HG02852 (cell line): ENCODE measurements around the gene MAPK6.
"Not testable (repeated sequence)": the region's sequence is repeated elsewhere in the genome, so short reads cannot be mapped to it uniquely, and the experiment has no call there.

ENCODE experiments used
- ATAC-seq: cut with Tn5 transposase; IDR thresholded peaks from one replicate; pipeline ENCODE4 v1.9.1; 2021; ENCODE audit warnings: mild to moderate bottlenecking, moderate library complexity; ENCODE audit not compliant: unreplicated experiment

MAPK6 gene

GRCh38 chr15:52018693-52019393 is at the start of gene MAPK6:
Gene MAPK6, plus strand, starts transcription at chr15:52019219. Its CDS starts 27,242 bp downstream, at chr15:52046461.
- ATAC-seq = peak; percentile 68

GRCh38 chr15:51969728-51970127 is 49.3 kb upstream of the MAPK6 start:
- no peak for ATAC-seq

- no peak for ATAC-seq
These were observed 48.7 kb upstream of the MAPK6 start for GRCh38 chr15:51970132-51970817.

GRCh38 chr15:51971032-51971374 is 48.0 kb upstream of the MAPK6 start:
- no peak for ATAC-seq

- ATAC-seq = peak; percentile 81
These were observed 47.5 kb upstream of the MAPK6 start, which contains the start of gene LEO1 for GRCh38 chr15:51971375-51972133. Gene LEO1, minus strand, starts transcription at chr15:51971778. Its CDS starts 33 bp downstream, at chr15:51971745.

- ATAC-seq = no peak
These were observed 45.8 kb upstream of the MAPK6 start for GRCh38 chr15:51973220-51973619.

GRCh38 chr15:51973775-51974174 is 45.2 kb upstream of the MAPK6 start:
- no peak for ATAC-seq

GRCh38 chr15:51982013-51982769 is 36.8 kb upstream of the MAPK6 start:
- ATAC-seq = peak; percentile 92

- no peak for ATAC-seq
These were observed 36.3 kb upstream of the MAPK6 start for GRCh38 chr15:51982770-51983103.

- no peak for ATAC-seq
These were observed 27.9 kb upstream of the MAPK6 start for GRCh38 chr15:51991141-51991540.

- no peak for ATAC-seq
These were observed 26.1 kb upstream of the MAPK6 start for GRCh38 chr15:51992953-51993352.

GRCh38 chr15:52002351-52002750 is 16.7 kb upstream of the MAPK6 start:
- no peak for ATAC-seq

- not testable (repeated sequence) for ATAC-seq
These were observed 15.9 kb upstream of the MAPK6 start for GRCh38 chr15:52003089-52003488.

GRCh38 chr15:52003710-52004109 is 15.3 kb upstream of the MAPK6 start:
- no peak for ATAC-seq

- no peak for ATAC-seq
These were observed 14.2 kb upstream of the MAPK6 start for GRCh38 chr15:52004806-52005205.

GRCh38 chr15:52005748-52006701 is 13.0 kb upstream of the MAPK6 start:
- peak; percentile 84 for ATAC-seq

GRCh38 chr15:52006702-52007340 is 12.2 kb upstream of the MAPK6 start:
- ATAC-seq = peak; percentile 32

- ATAC-seq = no peak
These were observed 10.7 kb upstream of the MAPK6 start for GRCh38 chr15:52008359-52008697.

- ATAC-seq = no peak
These were observed 10.2 kb upstream of the MAPK6 start for GRCh38 chr15:52008698-52009434.
